Skeletal muscle tissue (tissue), 4 donors: ENCODE results near the gene PTGDR. TPM values are rescaled to one million over a fixed set of nuclear protein-coding genes. Genes with fewer than 3 reads are reported as not detected.

ENCODE experiments used
- H3K27ac ChIP-seq: one replicate; pipeline ENCODE4 v1.7.0; 2013; ENCODE audit warnings: mild to moderate bottlenecking, low read depth, low read length, inconsistent platforms
- H3K27me3 ChIP-seq, 3 donors: one replicate each; pipeline ENCODE4 v1.7.0; 2013; ENCODE audit warnings: low read length in 3 of 3; ENCODE audit not compliant: control insufficient read depth in 3 of 3, insufficient read depth in 3 of 3
- H3K36me3 ChIP-seq, 3 donors: one replicate each; pipeline ENCODE4 v1.7.0; 2013; ENCODE audit warnings: low read length in 3 of 3; ENCODE audit not compliant: control insufficient read depth in 3 of 3, insufficient read depth in 3 of 3
- H3K4me1 ChIP-seq, 3 donors: one replicate each; pipeline ENCODE4 v1.7.0; 2013; ENCODE audit warnings: low read length in 3 of 3, mild to moderate bottlenecking in 3 of 3; ENCODE audit not compliant: control insufficient read depth in 3 of 3, insufficient read depth in 3 of 3
- H3K4me3 ChIP-seq, 3 donors: one replicate each; pipeline ENCODE4 v1.7.0; 2013; ENCODE audit warnings: low read length in 3 of 3
- H3K9ac ChIP-seq, 3 donors: one replicate each; pipeline ENCODE4 v1.7.0; 2013; ENCODE audit warnings: low read length in 3 of 3, mild to moderate bottlenecking in 3 of 3, moderate library complexity in 2 of 3, low read depth in 1 of 3
- H3K9me3 ChIP-seq, 3 donors: one replicate each; pipeline ENCODE4 v1.7.0; 2013; ENCODE audit warnings: low read length in 3 of 3; ENCODE audit not compliant: control insufficient read depth in 3 of 3
- total RNA-seq: library from RNA; depleted of rRNA; stranded (reverse); fragments of >200 nt; gene quantifications from one replicate; pipeline ENCODE4 v1.2.3, GENCODE V29; 2014
- donor health status: Osteomylitis.

PTGDR gene
- total RNA-seq, 1 donor from 2014 or later = under 0.01 TPM

GRCh38 chr14:52240623-52241022, 26.9 kb upstream of the PTGDR start:
- no peak overlapping the region for H3K9ac ChIP-seq
- H3K4me3 ChIP-seq = no peak overlapping the region
- no peaks in the 10 kb centered on the region for H3K4me1 ChIP-seq
- no peaks in the 10 kb centered on the region for H3K36me3 ChIP-seq
- H3K27ac ChIP-seq = no peak overlapping the region
- no peaks in the 10 kb centered on the region for H3K9me3 ChIP-seq
- H3K27me3 ChIP-seq = no peaks in the 10 kb centered on the region

- no peaks in the 10 kb centered on the region for H3K4me1 ChIP-seq
- H3K27ac ChIP-seq = no peak overlapping the region
- no peak overlapping the region for H3K4me3 ChIP-seq
- H3K36me3 ChIP-seq = no peaks in the 10 kb centered on the region
- H3K27me3 ChIP-seq = no peaks in the 10 kb centered on the region
- H3K9me3 ChIP-seq = no peaks in the 10 kb centered on the region
- H3K9ac ChIP-seq = no peak overlapping the region
Observed at GRCh38 chr14:52241087-52241793, 26.3 kb upstream of the PTGDR start.

DNA sequence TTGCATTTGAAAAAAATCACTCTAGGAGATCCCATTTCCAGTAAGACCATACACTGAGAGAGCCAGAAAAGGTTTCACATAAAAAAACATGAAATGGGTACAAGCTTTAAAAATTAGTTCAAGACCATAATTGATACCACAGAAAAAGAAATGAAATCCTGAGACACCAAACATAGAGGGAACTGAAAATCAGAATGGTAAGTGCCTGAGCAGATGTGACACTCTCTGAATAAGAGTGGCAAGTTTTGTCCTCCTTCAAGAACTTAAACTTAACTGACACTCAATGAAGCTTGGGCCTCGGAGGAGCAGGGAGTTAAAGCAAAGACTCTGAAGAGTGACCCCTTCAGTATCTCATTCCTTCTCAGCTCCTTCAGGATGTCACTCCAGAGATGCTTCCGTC, 23.2 kb upstream of the PTGDR start:
- H3K27me3 ChIP-seq = no peaks in the 10 kb centered on the region
- H3K4me1 ChIP-seq = no peaks in the 10 kb centered on the region
- no peaks in the 10 kb centered on the region for H3K36me3 ChIP-seq
- no peak overlapping the region for H3K4me3 ChIP-seq
- no peak overlapping the region for H3K27ac ChIP-seq
- H3K9me3 ChIP-seq = no peaks in the 10 kb centered on the region
- no peak overlapping the region for H3K9ac ChIP-seq

- Histone ChIP-seq H3K4me3 (no peak overlapping the region), H3K4me1 (no peaks in the 10 kb centered on the region), H3K36me3 (no peaks in the 10 kb centered on the region), H3K27me3 (no peaks in the 10 kb centered on the region), H3K27ac (no peak overlapping the region), H3K9ac (no peak overlapping the region), H3K9me3 (no peaks in the 10 kb centered on the region)
Observed at GRCh38 chr14:52244997-52245396, 22.5 kb upstream of the PTGDR start.

GRCh38 chr14:52248057-52248456, 19.4 kb upstream of the PTGDR start:
- no peak overlapping the region for H3K27ac ChIP-seq
- H3K36me3 ChIP-seq = no peaks in the 10 kb centered on the region
- no peak overlapping the region for H3K4me3 ChIP-seq
- no peaks in the 10 kb centered on the region for H3K9me3 ChIP-seq
- no peaks in the 10 kb centered on the region for H3K4me1 ChIP-seq
- no peaks in the 10 kb centered on the region for H3K27me3 ChIP-seq
- H3K9ac ChIP-seq = no peak overlapping the region

DNA sequence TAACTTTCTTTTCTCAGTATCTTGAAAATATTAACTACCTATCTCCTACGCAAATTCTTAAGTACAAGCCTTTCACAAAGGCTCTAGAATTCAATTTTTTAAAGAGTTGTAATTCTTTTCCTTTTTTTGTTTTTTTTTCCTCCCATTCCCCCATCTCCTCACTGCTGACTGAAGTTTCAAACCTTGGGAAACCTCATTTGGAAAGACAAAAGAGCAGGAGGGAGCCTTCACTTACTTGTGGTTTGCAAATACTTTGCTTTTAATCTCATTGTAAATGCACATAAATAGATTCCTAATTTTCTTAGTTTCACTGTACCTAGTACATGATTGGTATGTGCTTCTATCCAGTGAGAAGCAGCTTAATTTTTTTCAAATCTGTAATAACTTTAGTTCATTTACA, 15.8 kb upstream of the PTGDR start:
- Histone ChIP-seq H3K9me3 (no peaks in the 10 kb centered on the region), H3K4me1 (no peaks in the 10 kb centered on the region), H3K4me3 (no peak overlapping the region), H3K27ac (no peak overlapping the region), H3K27me3 (no peaks in the 10 kb centered on the region), H3K36me3 (no peaks in the 10 kb centered on the region), H3K9ac (no peak overlapping the region)

DNA sequence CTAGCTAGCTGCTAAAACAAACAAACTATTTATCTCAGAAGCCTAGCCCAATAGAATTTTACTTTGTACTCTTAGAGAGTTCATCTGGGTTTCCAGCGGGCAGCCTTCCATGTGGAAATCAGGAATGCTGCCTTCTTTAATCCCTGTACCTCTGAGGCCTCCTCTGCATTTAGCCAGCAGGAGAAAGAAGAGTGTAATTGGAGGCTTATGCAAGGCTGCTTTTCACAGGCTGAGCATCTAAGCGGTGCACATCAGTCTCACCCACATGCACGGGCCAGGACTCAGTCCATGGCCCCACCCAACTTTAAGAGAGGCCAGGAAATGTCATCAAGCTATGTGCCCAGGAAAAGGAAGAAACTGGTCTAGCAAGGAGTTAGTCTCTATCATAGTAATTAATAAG, 14.0 kb upstream of the PTGDR start:
- Histone ChIP-seq H3K9me3 (no peaks in the 10 kb centered on the region), H3K4me3 (no peak overlapping the region), H3K27me3 (no peaks in the 10 kb centered on the region), H3K36me3 (no peaks in the 10 kb centered on the region), H3K4me1 (no peaks in the 10 kb centered on the region), H3K27ac (no peak overlapping the region), H3K9ac (no peak overlapping the region)

- no peak overlapping the region for H3K9ac ChIP-seq
- no peaks in the 10 kb centered on the region for H3K4me1 ChIP-seq
- no peaks in the 10 kb centered on the region for H3K36me3 ChIP-seq
- H3K9me3 ChIP-seq = no peaks in the 10 kb centered on the region
- H3K27me3 ChIP-seq = no peaks in the 10 kb centered on the region
- no peak overlapping the region for H3K27ac ChIP-seq
- no peak overlapping the region for H3K4me3 ChIP-seq
Observed at GRCh38 chr14:52254086-52254485, 13.4 kb upstream of the PTGDR start.

DNA sequence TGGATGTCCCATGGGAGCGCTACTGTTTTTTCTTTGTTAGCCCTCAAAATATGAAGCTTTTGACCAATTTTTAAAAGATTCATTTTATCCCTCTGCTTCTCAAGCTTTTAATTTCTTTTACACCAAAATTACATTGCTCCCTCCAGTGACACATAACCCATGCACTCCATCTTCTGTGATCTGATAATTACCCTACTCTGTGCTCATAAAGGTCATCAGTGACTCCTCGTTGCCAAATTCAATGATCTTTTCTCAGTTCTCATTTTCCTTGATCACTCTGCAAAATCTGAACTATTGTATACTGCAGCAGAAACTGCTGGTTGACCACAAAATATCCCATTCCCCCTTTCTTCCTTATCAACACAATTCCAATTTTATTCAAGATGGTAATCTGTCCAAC, 8.7 kb upstream of the PTGDR start:
- H3K9me3 ChIP-seq = no peaks in the 10 kb centered on the region
- no peak overlapping the region for H3K4me3 ChIP-seq
- H3K27ac ChIP-seq = no peak overlapping the region
- no peak overlapping the region for H3K9ac ChIP-seq
- H3K36me3 ChIP-seq = no peaks in the 10 kb centered on the region
- H3K27me3 ChIP-seq = no peaks in the 10 kb centered on the region
- no peaks in the 10 kb centered on the region for H3K4me1 ChIP-seq

- no peak overlapping the region for H3K27ac ChIP-seq
- H3K36me3 ChIP-seq = no peaks in the 10 kb centered on the region
- H3K4me1 ChIP-seq = no peaks in the 10 kb centered on the region
- no peaks in the 10 kb centered on the region for H3K27me3 ChIP-seq
- H3K9me3 ChIP-seq = no peaks in the 10 kb centered on the region
- no peak overlapping the region for H3K4me3 ChIP-seq
- no peak overlapping the region for H3K9ac ChIP-seq
Observed at GRCh38 chr14:52259434-52259833, 8.1 kb upstream of the PTGDR start.
